Measurements from ENCODE around the gene MSI2.

The MSI2 gene

GRCh38 chr17:57715981-57716380 is 459.7 kb downstream of the MSI2 start:
- DNase-seq = no peak

GRCh38 chr17:57718878-57719277 is 462.6 kb downstream of the MSI2 start:
- DNase-seq = no peak

GRCh38 chr17:57720386-57721035 is 464.2 kb downstream of the MSI2 start:
- no peak for DNase-seq

DNA sequence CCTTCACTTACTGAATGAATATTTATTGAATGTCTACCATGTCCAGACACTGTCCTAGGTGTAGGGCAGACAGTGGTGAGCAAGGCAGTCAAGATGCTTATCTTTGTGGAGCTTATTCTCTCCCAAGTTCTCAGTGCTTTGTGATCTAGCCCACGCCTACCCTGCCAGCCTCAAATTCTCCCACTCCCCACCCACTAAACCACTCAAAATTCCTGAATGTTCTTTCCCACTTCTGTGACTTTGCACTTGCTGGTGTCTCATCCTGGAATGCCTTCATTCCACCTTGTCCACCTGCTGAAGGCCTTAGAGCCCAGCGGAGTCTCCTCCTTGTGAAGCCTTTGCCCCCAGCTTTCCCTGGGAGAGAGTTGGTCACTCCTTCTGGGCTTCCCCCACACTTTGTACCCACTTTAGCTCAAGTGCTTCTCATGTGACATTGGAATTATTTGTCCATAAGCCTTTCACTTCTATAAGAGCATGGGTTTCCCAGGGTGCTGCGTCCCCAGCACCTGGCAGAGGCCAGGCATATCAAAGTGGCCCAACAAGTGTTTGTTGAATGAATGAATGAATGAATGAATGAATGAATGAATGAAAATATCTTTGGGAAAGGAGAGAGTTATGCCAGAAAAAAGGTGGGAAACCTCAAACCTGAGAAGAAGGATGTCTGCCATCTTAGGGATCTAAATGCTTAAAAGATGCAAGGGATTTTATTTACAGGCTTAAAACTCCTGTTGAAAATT is 465.8 kb downstream of the MSI2 start:
- peak; percentile 13 for DNase-seq

DNA sequence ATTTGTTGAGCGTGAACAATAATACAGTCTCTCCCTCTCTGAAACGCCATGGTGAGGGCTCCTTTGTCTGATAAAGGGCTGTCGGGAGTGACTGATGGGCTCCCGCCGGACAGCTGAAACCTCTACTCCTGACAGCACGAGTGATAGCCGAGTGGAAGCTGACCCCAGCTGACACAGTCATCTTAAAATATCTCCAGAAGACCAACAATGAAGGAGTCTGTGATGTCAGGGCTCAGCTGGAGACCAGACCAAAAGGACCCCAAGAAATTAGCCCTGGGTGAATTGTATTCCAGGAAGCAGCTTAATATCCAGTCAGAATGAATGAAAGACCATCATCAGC is 466.4 kb downstream of the MSI2 start:
- no peak for DNase-seq

DNA sequence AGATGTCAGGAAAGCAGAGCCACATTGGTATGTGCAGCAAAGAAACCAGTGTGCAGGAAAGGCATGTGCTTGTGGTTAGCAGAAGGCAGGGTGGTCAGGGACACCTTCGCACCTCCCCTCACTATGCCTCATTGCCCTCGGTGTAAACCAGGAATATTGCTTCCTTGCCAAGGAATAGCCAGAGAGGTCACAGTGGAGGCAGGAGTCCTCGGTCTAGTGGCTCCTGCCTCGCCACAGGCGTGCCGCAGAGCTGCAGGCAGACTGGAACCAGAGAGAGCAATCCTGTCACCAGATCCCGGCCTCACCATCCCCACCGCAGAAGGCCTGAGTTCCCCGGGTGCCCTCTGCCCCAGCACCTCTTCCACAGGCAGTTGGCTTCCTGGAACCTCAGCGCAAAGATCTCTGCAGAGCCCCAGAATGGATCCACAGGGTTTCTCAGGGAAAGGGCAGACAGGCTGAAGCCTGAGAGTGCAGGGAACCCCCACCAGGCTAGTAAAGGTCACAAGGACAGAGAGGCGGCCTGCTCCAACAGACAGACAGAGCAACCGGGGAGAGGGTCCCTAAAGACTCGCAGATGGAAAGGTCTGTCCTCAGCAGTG is 467.2 kb downstream of the MSI2 start:
- DNase-seq = no peak

DNA sequence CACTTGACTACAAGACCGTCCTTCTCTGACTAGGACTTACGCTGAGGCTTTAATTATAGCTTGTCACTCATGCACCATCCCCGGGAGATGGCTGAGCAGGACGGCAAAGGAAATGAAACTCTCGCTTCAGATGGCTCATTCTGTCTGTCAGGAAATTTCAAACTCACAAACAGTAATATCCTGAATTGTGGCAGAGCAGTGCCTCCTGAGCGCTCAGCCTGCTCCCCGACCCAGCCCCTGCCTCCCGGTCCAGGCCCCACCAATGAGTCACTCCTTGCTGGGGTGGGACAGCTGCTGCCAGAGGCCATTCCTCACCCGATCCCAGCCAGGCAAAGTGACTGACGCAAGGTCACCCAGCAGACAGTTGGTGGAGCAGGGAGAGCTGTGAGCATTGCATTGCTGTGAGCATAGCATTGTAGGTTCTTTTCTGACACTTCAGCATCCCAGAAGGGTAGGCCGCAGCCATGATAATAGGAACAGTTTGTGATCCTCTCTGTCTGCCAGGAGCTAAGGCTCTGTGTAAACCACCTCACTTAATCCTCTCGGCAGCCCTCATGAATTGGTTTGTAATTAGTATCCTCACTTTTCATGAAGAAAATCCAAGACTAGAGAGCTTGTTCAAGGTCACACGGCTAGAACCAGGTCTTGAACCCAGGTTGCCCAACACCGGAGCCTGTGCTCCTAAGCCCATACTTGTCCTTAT is 467.9 kb downstream of the MSI2 start:
- DNase-seq = no peak

DNA sequence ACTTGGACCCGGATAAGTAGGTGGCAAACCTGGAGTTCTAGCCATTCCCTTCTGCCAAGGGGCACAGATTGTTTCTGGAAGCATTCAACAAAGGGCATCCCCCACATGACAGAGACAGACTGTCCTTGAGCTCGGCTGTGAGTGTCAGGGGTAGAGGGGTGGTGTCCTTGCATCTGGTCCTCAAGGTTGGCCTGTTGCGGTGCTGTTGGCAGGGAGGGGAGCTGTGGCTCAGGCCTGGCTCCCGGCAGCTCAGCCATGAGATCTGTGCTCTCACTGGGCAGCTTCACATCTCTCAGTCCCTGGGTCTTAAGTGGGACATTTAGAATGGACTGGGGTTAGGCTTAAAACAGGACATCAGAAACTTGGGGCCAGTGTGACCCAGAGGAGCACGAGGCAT is 468.4 kb downstream of the MSI2 start:
- DNase-seq = no peak

DNA sequence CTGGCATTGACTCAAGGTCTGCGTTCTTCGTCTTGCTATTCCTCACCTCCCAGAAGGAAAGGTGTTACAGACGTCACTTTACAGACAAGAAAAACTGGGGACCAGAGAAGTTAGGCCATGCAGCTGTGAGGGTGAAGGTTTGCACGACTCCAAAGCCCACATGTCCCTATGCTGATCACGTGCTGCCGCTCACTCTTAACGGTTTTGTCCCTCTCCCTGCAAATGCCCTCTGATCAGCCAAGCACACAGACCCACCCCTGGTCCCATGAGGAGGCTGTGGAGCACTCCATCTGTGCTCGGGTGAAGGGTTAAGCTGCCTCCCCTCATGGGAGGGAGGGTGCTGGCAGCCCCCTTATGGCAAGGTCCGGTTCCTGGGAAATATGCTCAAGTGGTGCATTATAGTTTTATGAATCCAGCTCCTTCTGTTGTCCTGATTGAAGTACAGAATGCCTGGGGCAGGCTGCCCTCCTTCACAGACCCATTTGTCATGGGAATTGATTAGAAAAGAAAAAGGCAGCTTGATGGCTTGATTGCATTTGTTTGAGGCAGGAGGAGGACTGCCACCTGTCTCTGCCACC is 470.0 kb downstream of the MSI2 start:
- no peak for DNase-seq

DNA sequence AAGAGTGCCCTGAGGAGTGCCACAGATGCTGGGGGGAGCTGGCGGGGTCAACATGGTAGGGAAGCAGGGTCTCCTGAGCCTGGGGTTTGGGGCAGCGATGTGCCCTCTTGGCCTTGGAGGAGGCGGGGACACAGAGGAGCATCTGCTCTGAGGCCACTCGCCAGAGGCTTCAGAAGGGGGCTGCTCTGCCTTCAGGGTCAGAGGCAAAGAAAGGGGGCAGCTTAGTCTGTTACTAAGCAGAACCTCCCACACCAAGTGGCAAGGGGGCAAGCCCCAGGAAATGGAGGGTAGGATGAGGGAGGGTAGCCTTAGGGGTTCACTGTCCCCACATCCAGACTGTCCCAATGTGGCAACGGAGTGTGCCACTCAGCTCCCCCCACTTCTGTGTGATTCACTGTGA is 470.5 kb downstream of the MSI2 start:
- DNase-seq = peak; percentile 30

- DNase-seq = peak; percentile 30
Observed at GRCh38 chr17:57727630-57728175, 471.4 kb downstream of the MSI2 start.

DNA sequence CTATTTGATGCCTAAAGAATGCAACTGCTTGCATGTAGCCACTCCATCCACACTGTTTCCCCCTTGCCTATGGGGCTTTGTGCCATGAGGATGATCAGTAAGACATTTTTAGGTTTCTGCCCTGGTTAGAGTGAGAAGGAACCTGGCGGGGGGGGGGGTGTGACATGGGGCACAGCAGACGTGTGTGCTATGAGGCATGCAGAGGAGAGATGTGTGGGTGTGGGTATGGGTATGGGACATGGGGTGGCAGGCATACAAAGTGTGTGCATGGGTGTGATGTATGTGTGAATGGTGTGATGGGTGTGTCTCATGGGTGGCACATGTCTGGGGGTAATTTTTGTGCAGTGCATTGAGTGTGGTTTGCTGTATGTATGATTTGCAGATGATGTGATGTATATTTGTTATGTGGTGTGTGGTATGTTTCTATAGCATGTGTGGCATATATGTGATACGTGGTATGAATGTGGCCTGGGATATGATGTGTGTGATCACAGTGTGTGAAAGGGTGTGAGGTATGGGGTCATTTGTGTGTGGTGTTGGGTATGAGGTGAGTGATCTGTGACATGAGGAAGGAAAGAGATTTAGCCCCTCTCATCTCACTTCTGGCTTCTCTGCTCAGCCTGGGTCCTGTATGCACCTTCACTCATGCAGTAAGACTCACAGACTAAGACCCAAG is 473.8 kb downstream of the MSI2 start:
- no peak for DNase-seq

GRCh38 chr17:57732062-57732461 is 475.7 kb downstream of the MSI2 start:
- no peak for DNase-seq

DNA sequence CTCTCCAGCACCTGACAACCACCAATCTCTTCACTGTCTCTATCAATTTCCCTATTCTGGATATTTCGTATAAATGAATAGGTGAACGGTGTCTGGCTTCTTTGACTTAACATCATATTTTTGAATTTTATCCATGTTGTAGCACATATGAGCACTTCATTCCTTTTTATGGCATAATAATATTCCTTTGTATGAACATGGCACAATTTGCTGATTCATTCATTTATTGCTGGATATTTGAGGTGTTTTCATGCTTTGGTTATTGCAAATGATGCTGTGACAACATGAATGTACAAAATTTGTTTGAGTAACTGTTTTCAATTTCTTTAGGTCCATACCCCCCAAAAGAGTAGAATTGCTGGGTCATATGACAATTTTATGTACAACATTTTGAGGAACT is 476.8 kb downstream of the MSI2 start:
- DNase-seq = no peak

All from activated CD8-positive, alpha-beta memory T cell treated with anti-CD3 and anti-CD28 coated beads for 24 hours (primary cell).